GM18858 (cell line): ENCODE results near the gene GABRA1.

Source experiments
- ATAC-seq: cut with Tn5 transposase; IDR thresholded peaks from one replicate; pipeline ENCODE4 v1.9.1; 2021; ENCODE audit not compliant: unreplicated experiment

The GABRA1 gene

GRCh38 chr5:161847941-161848391 lies at the start of gene GABRA1:
Gene GABRA1, plus strand, starts transcription at chr5:161848120. Its CDS starts 2,691 bp downstream, at chr5:161850811.
- no peak for ATAC-seq

DNA sequence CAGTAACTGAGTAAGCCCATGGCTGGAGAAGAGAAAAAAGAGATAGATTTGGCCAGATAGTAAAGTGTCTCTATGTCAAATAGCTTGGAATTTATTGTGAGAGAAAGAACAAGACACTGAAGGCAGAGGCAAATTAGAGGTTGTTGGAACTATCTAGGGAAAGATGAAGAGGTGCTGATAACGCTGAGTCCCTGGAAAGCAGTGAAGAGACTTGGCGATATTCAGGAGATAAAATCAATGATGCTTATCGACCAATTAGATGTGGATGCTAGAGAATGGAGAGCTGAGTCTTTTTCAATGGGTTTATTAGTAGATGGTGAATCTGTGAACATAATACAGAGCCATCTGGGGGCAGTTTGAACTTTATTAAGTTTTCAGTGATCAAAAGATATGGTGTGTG lies 48.6 kb upstream of the GABRA1 start:
- no peak for ATAC-seq

DNA sequence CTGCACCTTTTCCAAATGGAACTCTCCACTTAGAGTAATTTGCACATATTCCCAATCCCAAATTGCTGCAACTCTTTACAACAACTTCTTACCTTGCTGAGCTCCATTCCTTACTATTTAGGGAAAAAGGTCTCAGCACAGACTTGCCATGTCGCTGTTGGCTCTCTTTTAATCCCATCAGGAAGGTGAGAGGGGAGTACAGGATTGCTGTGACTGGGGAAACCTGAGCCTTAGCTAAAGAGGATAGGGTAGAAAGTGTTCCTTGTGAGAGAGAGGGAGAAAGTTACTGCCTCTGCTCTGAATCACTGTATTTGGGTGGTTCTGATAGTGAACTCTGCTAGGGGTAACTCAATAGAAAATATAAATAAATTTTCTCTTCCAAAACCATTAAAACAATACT lies 43.7 kb upstream of the GABRA1 start:
- no peak for ATAC-seq

GRCh38 chr5:161846746-161847145 lies 1.2 kb upstream of the GABRA1 start:
- no peak for ATAC-seq

GRCh38 chr5:161847447-161847846 lies 473 bp upstream of the GABRA1 start:
- ATAC-seq: no peak

DNA sequence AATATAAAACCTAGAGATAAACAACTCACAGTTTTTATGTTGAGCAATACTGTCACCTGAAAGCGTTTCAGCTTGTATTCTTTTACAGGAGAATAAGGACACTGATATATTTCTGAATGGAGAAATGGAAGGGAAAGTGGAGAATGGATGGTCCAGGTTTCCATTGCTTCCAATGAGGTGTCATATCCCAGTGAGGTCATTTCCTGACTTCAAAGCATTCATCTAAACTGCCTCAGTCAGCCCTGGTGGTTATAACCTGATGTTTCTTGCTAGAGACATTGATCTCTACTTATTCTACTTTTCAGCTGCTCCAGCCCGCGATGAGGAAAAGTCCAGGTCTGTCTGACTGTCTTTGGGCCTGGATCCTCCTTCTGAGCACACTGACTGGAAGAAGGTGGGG lies 2.6 kb downstream of the GABRA1 start:
- no peak for ATAC-seq

DNA sequence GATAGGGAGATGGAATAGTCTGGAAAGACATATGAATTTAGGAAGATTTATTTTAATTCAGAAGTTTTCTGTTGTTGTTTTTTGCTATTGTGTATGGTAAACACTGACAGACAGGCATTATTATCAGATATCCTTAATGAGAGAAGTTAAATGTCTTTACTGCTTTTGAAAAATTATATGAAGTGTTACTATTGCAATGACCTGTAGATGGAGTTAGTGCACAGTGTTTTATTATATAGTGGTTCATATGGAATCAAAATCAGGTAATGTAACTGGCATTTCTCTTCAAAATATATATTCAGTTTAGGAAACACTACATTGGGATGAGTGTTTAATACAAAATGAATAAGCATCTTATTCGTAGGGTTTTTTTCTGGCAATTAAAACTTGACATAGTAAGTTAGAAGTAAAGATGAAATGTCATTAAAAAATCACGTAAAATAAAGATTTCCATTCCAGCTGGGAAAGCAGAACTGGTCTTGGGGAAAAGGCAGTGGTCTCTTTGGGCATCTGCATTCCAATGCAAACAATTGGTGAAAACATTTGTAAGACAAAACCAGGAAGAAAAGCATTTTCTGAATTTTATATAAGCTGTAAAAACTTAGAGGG lies 3.9 kb downstream of the GABRA1 start:
- ATAC-seq: no peak

DNA sequence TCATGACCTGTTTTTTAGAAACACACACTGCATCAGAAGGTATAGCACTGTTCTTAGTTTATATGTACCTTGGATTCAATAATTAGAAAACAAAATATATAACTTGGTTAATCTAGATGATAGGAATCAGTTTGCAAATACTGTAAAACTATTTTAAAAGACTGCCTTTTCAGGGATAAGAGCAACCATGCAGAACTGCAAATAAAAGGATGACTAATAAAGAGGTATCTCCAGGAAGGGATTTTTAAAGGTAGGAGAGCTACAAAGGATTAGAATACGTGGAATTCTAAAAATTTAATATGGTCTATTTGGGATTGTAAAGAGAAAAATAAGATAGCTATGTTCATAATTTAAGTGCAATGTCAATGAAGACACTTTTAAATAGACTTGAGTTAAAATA lies 9.4 kb downstream of the GABRA1 start:
- no peak for ATAC-seq

DNA sequence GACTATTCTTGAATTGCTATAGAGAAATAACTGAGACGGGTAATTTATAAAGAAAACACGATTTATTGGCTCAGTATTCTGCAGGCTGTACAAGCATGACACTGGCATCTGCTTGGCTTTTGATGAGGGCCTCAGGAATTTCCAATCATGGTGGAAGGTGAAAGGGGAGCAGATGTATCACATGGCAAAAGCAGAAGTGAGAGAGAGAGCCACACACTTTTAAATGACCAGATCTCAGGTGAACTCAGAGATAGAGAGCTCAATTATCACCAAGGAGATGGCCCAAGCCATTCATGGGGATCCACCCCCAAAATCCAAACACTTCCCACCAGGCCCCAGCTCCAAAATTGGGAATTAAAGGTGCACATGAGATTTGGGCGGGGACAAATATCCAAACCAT lies 15.3 kb downstream of the GABRA1 start:
- no peak for ATAC-seq

DNA sequence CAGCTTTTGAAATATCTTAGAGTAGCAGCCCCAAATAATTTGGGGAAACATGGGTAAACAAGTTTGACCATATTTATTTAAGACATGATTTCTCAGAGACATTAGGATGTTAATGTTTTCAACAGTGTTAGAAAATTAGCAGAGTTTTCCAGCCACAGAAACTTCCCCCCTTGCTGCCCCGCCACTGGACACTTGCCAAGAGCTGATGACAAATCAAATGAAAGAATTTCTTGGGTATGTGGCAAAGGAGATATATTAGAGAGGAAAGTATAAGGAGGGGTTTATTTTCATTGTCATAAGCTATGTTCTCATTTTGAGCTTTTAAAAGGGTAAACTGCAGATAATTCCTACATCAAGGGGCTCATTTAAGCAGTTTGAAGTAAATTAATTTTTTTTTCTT lies 15.9 kb downstream of the GABRA1 start:
- ATAC-seq: no peak

- ATAC-seq: no peak
Observed at GRCh38 chr5:161865510-161865909, 17.6 kb downstream of the GABRA1 start.

DNA sequence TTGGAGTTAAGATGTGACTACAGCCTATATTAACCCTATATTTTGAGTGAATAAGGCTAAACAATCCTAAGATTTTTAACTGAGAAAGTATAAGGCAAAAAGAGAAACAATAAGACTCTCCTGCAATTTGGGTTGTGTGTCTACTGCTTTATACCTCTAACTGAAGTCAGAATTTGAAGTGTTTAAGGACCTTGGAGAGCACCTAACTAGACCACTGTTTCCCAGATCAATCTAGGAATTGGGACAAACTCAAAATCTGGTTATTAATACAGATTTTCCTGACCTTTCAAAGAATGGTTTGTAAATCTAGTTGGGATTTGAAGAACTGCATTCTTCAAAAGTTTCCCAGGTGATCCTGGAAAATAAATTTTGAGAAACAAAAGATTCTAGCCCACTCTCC lies 42.1 kb downstream of the GABRA1 start:
- no peak for ATAC-seq

DNA sequence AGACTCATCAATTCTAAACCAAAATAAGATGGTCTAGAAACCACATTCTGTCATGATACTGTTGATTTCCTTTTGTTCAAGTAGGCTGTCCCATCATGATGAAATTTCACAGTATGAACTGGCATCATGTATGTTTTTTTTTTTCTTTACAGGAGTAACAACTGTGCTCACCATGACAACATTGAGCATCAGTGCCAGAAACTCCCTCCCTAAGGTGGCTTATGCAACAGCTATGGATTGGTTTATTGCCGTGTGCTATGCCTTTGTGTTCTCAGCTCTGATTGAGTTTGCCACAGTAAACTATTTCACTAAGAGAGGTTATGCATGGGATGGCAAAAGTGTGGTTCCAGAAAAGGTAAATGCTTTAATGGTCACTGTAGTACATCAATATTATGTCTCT lies 47.6 kb downstream of the GABRA1 start:
- no peak for ATAC-seq

GRCh38 chr5:161897033-161897432 lies 49.1 kb downstream of the GABRA1 start:
- ATAC-seq: no peak

DNA sequence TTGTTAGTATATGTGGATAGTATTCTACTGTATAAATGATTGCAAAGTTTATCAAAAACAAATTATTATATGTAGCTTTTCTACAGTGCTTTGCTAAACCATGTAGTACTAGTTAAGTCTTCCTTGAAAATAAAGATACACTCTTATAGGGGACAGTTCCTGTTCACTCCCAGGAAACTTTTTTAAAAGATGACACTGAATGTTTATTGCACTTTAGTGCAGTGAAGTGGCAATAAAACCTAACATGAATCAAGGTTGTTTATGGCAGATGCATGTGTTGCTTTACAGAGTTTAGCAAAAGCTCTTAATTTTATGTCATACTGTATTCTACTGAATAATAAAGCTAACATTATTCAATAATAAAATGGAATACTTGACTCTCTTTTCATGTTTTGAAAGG lies 51.7 kb downstream of the GABRA1 start:
- no peak for ATAC-seq

DNA sequence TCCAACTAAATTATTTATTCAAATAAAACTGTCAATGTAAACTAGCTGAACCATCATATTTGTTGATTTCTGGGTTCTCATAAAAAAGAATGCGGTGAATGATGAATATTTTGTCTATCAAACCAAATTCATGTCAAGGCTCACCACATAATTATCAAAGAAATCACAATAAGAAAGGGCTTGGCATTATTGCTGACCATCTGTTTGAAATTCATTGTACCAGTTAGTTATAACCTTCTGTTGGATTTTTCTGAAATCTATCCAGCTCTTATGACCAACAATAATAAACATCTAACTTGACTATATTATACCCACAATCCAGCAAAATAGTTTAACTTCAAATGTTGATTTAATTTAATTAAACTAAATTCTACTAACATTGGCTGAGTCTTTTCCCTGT lies 53.1 kb downstream of the GABRA1 start:
- no peak for ATAC-seq

DNA sequence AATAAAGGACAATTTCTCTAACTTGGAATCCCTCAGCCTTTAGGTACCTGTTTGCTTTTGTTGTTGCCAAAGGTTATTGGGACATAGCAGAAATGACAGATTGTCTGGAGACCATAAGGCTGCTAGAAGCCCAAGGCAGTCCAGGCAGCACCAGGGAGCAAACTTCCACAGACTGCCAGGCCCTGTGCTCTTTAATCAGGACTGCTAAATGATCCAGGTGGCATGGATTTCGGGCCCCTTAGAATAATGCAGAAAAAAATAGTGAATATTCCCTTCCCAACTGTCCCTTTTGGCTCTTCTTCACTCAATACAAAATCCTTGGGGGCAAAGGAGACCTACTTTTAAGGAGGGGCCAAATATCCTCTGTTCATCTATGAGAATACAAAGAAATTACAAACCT lies 73.9 kb downstream of the GABRA1 start:
- no peak for ATAC-seq

DNA sequence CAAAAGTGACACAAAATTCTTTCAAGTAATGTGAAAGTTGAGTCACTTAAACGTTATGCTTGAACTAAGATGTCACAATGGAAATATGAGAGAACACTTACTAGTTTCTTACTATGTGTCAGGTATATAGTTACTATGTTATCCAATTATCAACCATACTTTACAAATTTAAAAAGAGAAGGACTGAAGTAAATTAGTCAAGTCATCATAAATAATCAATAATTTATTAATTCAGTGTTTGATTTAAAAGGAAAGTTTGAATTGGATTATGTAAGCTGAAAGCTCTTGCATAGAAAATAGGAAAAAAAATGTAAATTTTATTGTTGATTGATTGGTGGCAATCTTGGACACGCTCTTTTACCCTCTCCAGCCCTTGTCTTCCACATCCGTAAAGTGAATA lies 76.3 kb downstream of the GABRA1 start:
- no peak for ATAC-seq

- no peak for ATAC-seq
Observed at GRCh38 chr5:161925960-161926359, 78.0 kb downstream of the GABRA1 start.

DNA sequence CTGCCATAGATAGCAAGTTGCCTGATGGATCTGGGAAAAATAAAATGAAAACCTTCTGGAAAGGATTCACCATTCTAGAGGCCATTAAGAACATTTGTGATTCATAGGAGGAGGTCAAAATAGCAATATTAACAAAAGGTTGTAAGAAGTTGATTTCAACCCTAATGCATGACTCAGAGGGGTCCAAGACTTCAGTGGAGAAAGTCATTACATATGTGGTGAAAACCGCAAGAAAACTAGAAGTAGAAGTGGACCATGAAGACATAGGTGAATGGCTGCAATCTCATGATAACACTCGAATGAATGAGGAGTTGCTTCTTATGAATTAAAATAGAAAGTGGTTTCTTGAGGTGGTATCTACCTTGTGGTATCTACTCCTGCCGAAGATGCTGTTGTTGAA lies 86.6 kb downstream of the GABRA1 start:
- no peak for ATAC-seq

GRCh38 chr5:161944974-161945373 lies 97.1 kb downstream of the GABRA1 start:
- no peak for ATAC-seq

DNA sequence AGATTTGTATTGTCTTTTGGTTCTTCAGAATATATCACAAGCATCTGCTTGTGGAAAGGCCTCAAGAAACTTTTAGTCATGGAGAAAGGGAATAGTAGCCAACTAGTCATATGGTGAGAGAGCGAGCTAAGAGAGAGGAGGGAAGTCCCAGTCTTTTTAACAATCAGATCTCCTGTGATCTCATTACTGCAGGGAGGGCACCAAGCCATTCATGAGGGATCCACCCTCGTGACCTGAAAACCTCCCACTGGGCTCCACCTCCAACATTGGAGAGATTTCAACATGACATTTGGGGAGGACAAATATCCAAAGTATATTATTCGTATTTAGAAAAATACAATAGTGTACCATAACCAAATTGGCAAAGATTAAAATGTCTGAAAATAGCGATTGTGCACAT lies 99.0 kb downstream of the GABRA1 start:
- no peak for ATAC-seq
